HPDE6-E6E7 (cell line): ENCODE data around the gene AKR1C1.
"Not testable (repeated sequence)": the region's sequence is repeated elsewhere in the genome, so short reads cannot be mapped to it uniquely, and the experiment has no call there.

Experiments
- DNase-seq: peaks from one replicate; pipeline ENCODE4 v3.0.0; 2011; ENCODE audit warnings: missing footprints; ENCODE audit errors: extremely low spot score

The AKR1C1 gene

DNA sequence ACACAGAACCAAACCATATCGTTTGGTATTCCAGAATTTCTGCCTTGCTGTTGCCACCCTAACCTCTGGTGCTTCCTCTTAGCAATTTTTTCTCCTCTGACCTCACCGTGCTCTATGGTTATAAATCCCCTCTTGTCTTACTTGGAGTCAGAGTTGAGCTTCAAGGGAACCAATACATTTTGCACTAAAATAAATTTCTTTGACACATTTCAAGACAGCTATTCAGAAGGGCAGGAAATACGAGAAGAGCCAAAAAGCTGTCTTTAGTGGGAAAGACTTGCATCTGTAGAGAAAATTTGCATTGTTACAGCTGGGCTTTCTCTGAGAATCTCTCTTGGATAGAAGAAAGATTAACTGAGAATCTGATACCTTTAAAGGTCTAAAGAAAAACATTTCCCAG lies 54.9 kb downstream of the AKR1C1 start:
- DNase-seq: no peak

DNA sequence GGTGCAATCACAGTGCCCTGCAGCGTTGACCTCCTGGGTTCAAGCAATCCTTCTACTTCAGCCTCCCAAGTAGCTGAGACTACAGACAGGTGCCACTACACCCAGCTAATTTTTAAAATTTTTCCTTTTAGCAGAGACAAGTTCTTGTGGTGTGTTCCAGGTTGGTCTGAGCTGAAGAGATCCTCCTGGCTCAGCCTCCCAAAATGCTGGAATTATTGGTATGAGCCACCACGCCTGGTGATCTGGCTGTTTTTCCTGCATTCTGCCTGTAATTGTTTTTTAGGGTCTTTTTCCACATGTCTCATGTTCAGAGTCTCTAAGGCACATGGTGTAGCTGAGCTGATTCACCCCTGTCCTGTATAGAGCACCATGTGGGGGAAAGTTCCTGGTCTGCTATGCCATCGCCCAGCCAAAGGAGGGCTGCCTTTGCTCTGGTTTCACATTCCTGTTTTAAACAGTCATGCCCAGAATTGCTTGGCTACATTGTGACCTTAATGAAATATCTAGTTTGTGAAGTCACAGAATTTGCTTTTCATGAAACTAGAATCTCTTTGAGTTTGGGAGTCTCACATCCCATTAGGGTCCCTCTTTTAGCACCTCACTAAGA lies 55.6 kb downstream of the AKR1C1 start:
- DNase-seq: not testable (repeated sequence)

DNA sequence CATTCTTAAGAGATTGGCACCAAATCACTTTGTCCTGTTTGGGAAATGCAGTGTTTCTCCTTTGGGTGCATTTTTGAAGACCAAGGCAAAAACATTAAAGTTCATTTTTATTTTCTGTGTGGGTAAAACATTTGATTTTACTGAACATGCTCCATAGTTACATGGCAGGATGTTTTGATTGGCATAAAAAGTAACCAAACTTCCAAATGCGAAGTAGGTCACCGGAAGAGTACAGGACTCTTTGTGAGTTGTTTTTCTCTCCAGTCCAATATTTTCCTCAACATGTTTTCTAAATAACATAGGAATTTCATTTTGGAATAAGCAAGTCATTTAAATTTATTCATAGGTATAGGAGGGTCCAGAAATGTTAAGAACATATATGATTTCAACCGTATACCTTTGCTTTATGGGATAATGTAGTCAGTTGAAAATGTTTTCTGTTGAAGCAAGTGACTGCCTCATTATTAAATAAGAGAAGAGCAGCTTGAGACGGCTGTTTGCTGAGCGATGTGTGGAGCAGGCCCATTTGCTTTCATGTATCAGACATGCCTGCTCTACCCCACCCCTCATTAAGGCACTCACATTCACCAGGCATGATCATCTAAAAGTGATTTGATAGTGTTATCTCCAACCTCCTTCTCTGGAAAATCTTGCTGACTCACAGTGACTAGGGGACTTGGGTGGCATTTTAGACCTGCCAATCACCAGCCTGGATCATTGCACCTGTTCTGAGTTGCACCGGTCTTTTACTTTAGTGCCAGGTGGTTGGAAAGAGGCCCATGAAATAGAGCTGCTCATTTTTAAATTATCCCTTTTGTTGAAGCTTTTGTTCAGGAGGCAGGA lies 56.8 kb downstream of the AKR1C1 start:
- not testable (repeated sequence) for DNase-seq

DNA sequence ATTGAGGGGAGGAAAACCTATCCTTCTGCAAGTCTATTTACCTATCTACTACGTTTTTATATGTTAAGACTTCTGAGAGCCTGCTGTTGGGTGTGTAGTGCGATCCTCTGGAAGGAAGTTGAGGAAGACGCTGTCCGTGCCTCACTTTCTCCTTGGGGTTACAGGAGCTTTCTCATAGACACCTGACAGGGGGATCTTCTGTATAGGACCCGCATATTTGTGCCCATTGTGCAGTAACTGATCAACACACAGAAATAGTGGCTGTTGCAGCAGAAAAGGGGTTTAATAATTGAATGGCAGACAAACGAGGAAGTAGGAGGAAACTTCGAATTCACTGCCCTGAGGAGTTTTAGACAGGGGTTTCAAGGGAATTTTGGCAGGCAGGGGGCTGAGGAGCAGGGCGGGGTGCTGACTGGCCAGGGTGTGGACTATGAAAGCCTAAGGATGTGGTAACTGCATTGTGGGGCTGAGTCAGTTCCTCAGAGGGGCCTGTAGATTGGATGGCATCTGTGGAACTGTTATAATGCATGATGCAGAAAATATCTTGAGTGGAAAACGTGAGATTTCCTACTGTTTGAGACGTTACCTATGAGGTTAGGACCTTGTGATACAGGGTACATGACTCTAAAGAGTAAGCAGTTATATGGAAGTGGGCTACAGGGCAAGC lies 58.5 kb downstream of the AKR1C1 start:
- DNase-seq: not testable (repeated sequence)

DNA sequence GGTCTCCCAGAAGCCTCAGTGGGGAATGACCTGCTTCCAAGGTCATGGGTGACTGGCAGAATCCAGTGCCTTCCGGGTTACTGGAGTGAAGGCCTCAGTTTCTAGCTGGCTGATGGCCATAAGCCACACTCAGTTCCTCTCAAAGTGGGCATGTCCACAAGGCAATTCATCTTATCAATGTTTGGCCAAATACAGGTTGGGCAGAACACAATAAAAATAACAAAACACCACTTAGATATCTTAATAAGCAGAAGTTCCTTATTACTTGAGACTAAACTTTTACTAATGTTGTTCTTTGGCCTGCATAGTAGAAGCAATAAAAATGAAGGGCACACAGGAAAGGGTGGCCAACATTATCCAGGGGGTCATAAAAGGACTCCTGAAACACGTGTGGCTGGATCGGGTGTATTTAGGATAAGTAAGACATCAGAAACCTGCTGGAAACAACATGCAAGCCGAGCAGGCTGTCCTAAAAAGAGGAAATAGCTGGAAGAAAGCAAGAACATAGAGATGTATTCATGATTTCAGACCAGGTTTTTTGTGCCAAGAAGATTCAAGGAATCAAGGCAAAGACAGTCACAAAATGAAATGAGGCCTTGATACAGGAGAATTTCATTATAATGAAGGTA lies 60.1 kb downstream of the AKR1C1 start:
- no peak for DNase-seq

DNA sequence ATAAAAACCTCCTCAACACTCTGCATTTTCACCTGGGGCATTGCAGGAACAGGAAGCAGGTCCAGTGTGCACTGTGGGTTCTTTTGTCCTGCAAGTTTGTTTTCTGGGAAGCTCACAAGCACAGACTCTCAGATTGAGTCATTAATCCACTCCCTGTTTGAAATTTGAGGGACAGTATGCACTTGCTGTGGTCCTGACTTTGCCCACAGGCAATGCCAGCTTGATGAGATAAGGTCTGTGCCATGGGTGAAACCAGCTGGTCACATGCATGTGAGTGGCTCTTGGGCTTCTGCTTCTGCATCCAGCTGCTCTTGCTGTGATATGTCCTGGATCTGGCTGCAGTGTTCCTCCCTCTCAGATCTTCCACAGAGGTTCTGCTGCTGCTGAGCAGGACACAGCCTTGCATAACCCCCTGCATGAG lies 62.3 kb downstream of the AKR1C1 start:
- DNase-seq: not testable (repeated sequence)

DNA sequence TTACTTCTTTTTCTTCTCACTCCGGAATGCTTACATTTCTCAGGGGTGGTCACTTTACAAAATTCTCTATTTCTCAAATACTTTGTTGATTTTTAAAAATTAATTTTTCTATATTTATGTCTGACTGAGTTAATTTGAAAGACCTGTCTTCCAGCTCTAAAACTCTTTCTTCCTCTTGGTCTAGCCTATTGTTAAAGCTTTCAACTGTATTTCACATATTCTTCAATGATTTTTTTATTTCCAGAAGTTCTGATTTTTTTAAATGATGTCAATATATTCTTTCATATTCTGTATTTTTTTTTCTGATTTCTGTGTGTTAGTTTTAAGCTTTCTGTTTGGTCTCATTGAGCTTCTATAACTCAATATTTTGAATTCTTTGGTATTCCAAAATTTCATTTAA lies 67.8 kb downstream of the AKR1C1 start:
- no peak for DNase-seq

DNA sequence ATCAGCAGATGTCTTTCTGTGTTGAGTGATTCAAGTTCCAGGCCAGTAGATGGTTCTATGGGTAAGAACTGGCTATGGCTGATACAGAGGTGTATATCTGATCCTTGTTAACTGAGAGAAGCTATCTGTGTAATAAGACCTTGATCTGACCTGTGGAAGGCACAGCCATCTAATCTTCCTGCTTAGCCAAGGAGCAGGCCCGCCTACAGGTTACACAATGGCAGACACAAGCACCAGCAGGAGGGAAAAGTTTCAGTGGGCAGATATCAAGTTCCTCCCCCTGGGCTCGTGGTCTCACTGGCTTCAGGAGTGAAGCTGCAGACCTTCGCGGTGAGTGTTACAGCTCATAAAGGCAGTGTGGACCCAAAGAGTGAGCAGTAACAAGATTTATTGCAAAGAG lies 68.4 kb downstream of the AKR1C1 start:
- DNase-seq: not testable (repeated sequence)

DNA sequence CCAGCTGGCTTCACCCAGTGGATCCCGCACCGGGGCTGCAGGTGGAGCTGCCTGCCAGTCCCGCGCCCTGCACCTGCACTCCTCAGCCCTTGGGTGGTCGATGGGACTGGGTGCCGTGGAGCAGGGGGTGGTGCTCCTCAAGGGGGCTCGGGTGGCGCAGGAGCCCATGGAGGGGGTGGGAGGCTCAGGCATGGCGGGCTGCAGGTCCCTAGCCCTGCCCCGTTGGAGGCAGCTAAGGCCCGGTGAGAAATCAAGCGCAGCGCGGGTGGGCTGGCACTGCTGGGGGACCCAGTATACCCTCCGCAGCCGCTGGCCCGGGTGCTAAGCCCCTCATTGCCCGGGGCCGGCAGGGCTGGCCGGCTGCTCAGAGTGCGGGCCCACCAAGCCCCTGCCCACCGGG lies 69.2 kb downstream of the AKR1C1 start:
- not testable (repeated sequence) for DNase-seq
